Body of pancreas (tissue), 4 donors: Measurements from ENCODE around the gene GPR18. TPM values are rescaled to one million over a fixed set of nuclear protein-coding genes. Genes with fewer than 3 reads are reported as not detected.
A peak's percentile ranks its signal among the peaks of the same experiment; 100 is the strongest.
"Not testable (repeated sequence)": the region's sequence is repeated elsewhere in the genome, so short reads cannot be mapped to it uniquely, and the experiment has no call there.

Experiments used
- ATAC-seq: fragments of 150-250 bp; one replicate; pipeline ENCODE4 v1.9.1; 2016
- DNase-seq, 4 donors: peaks; one replicate each; pipeline ENCODE4 v3.0.0-alpha.2; 2019
- H3K27ac ChIP-seq, 4 donors: fragments of 200-600 bp; sonication (generic); 1 replicate in 3 of 4; 2 replicates in 1 of 4; pipeline versions ENCODE4 v1.5.1 to v1.6.1; 2016 to 2019; ENCODE audit warnings: mild to moderate bottlenecking in 1 of 4, mixed read lengths in 1 of 4, moderate library complexity in 1 of 4
- H3K27me3 ChIP-seq, 2 donors: fragments of 200-600 bp; sonication (generic); one replicate each; pipeline ENCODE4 v1.6.0; 2016; ENCODE audit warnings: mild to moderate bottlenecking in 1 of 2
- H3K36me3 ChIP-seq, 2 donors: fragments of 200-600 bp; sonication (generic); replicated peaks in 1 of 2; 2 replicates each; pipeline ENCODE4 v1.5.1; 2016; ENCODE audit warnings: low read depth in 2 of 2; ENCODE audit not compliant: insufficient read depth in 1 of 2
- H3K4me1 ChIP-seq: fragments of 200-600 bp; sonication (generic); one replicate; pipeline ENCODE4 v1.6.0; 2016
- H3K4me3 ChIP-seq, 2 donors: fragments of 200-600 bp; sonication (generic); 1 replicate in 1 of 2; 2 replicates in 1 of 2; pipeline ENCODE4 v1.5.1; 2016 to 2019
- H3K9me3 ChIP-seq, 3 donors: fragments of 200-600 bp; sonication (generic); 1 replicate in 2 of 3; 2 replicates in 1 of 3; pipeline ENCODE4 v1.5.1; 2016
- CTCF ChIP-seq, 7 experiments: fragments of 450-650 bp in 4 of 7; fragments of 200-600 bp in 3 of 7; sonication (generic) in 3 of 7; IDR thresholded peaks; one replicate each; pipeline ENCODE4 v1.5.1; 2016 to 2019; ENCODE audit warnings: antibody characterized with exemption in 7 of 7
- POLR2A ChIP-seq, 3 donors: fragments of 450-650 bp; IDR thresholded peaks; one replicate each; pipeline ENCODE4 v1.6.1; 2016; ENCODE audit warnings: antibody characterized with exemption in 3 of 3, mild to moderate bottlenecking in 2 of 3
- WGBS, 2 donors: methylation state at CpG; one replicate each; pipeline ENCODE4 v1.1.5; 2017; 5-methylcytosine and 5-hydroxymethylcytosine counted together
- intact Hi-C: fragments of 100-400 bp; cut with DNase I; formaldehyde crosslinking; loops from one replicate; pipeline ENCODE4 v1.15.1; 2023
- total RNA-seq, 2 donors: library from RNA; depleted of rRNA; stranded (reverse); fragments of >200 nt; gene quantifications; one replicate each; pipeline ENCODE4 v1.1.0, GENCODE V29; 2016

The GPR18 gene
- total RNA-seq, 2 donors from 2014 or later, result not detected

- ATAC-seq, result no peak
- no peak overlapping the region for H3K4me3 ChIP-seq
- no peaks in the 10 kb centered on the region for H3K9me3 ChIP-seq
- H3K4me1 ChIP-seq, result no peaks in the 10 kb centered on the region
- H3K27me3 ChIP-seq, result no peaks in the 10 kb centered on the region
- H3K36me3 ChIP-seq, result no peaks in the 10 kb centered on the region
- DNase-seq, result peak in 1 of 4 donors; percentile 8
- no peak for TF ChIP-seq POLR2A (IDR thresholded peaks at IDR 0.05)
- TF ChIP-seq CTCF (IDR thresholded peaks at IDR 0.05), result no peak
- WGBS, 2 donors, result 52 to 75% methylated on average over 1 of the region's 1 CpG
- intact Hi-C loops, result no loop called here
- no peak overlapping the region for H3K27ac ChIP-seq
These were observed 26.5 kb downstream of the GPR18 start for GRCh38 chr13:99231721-99232120.

- Histone ChIP-seq H3K4me1 (no peaks in the 10 kb centered on the region), H3K36me3 (no peaks in the 10 kb centered on the region), H3K4me3 (no peak overlapping the region), H3K27ac (no peak overlapping the region), H3K27me3 (no peaks in the 10 kb centered on the region), H3K9me3 (no peaks in the 10 kb centered on the region)
- intact Hi-C loops, result no loop called here
- DNase-seq, result no peak
- ATAC-seq, result no peak
- no peak for TF ChIP-seq CTCF (IDR thresholded peaks at IDR 0.05)
- TF ChIP-seq POLR2A (IDR thresholded peaks at IDR 0.05), result no peak
- WGBS, 2 donors, result 78 to 82% methylated on average over 2 to 3 of the region's 3 CpGs
These were observed 27.2 kb downstream of the GPR18 start for GRCh38 chr13:99230991-99231390.

GRCh38 chr13:99230588-99230987, 27.6 kb downstream of the GPR18 start:
- H3K4me1 ChIP-seq, H3K27ac ChIP-seq: not testable (repeated sequence)

GRCh38 chr13:99228737-99229691, 29.2 kb downstream of the GPR18 start:
- no peak overlapping the region for H3K27ac ChIP-seq
- no peaks in the 10 kb centered on the region for H3K27me3 ChIP-seq
- H3K36me3 ChIP-seq, result no peaks in the 10 kb centered on the region
- peaks cover 3% of the 10 kb centered on the region for H3K4me1 ChIP-seq
- TF ChIP-seq CTCF (IDR thresholded peaks at IDR 0.05), result no peak
- WGBS, 2 donors, result 65 to 74% methylated on average over 13 of the region's 13 CpGs
- ATAC-seq (no peak), DNase-seq (no peak)
- no peak overlapping the region for H3K4me3 ChIP-seq
- H3K9me3 ChIP-seq, result no peaks in the 10 kb centered on the region
- intact Hi-C loops, result no loop called here

More at GRCh38 chr13:99230588-99230987, 27.6 kb downstream of the GPR18 start:
- H3K36me3 ChIP-seq, H3K4me3 ChIP-seq, ATAC-seq, H3K9me3 ChIP-seq, H3K27me3 ChIP-seq, intact Hi-C loops, DNase-seq: not testable (repeated sequence)
- 92 to 96% methylated on average over 9 to 12 of the region's 12 CpGs for WGBS, 2 donors

- no peaks in the 10 kb centered on the region for H3K9me3 ChIP-seq
- DNase-seq, result peak in 1 of 4 donors; percentile 52
- peaks cover 8% of the 10 kb centered on the region for H3K4me1 ChIP-seq
- no peak overlapping the region for H3K27ac ChIP-seq
- no peaks in the 10 kb centered on the region for H3K27me3 ChIP-seq
- no peak for TF ChIP-seq POLR2A (IDR thresholded peaks at IDR 0.05)
- no peak for TF ChIP-seq CTCF (IDR thresholded peaks at IDR 0.05)
- no peak for ATAC-seq
- 85 to 95% methylated on average over 14 to 15 of the region's 15 CpGs for WGBS, 2 donors
- intact Hi-C loops, result no loop called here
- H3K36me3 ChIP-seq, result no peaks in the 10 kb centered on the region
- H3K4me3 ChIP-seq, result no peak overlapping the region
These were observed 30.1 kb downstream of the GPR18 start for GRCh38 chr13:99227909-99228688.
